HG03095 (cell line): ENCODE data around the gene PCBD1.

Source experiments
- ATAC-seq: cut with Tn5 transposase; IDR thresholded peaks from one replicate; pipeline ENCODE4 v1.9.1; 2021; ENCODE audit warnings: moderate library complexity; ENCODE audit not compliant: unreplicated experiment

The PCBD1 gene

DNA sequence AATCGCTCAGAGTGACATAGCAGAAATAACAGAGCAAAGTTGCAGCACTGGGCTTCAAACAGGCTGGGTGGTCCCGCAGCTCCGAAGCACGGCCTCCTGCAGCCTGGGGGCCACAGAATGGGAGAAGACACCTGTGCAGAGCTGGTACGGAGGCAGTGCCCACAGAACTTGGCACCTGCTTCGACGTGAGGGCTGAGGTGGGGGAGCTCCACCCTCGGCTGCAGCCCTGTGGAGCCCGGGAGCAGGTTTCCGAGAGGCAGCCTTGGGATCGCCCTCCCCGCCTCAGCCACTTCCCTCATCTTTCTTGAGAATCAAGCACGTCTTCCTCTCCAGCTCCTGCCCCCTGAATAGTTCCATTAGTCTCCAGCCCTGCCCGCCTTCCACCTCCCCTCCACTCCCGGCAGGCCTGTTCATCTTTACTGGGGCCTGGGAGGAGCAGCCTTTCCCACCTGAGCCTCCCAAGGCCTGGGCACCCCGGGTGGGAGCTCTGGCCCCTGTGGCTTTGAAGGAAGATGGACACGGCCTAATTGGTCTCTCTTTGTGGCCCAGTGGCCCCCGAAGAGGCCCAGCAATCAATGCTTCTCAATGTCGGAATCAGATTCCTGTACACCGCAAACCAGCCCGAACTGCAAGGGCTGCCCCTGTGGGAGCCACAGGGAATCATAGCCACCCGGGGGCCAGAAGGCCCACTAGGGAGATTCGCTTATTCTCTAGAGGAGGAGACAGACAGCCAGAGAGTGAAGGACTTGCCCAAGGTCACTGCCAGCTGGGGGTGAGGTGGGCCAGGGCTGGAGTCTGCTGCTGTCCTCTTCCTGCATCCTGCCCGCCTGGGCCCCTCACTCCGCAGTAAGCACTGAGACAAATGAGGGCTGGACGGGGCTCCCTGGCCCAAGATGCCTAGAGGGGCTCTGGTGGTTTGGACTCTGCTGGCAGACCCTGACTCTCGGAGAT, 17.0 kb upstream of the PCBD1 start:
- no peak for ATAC-seq

DNA sequence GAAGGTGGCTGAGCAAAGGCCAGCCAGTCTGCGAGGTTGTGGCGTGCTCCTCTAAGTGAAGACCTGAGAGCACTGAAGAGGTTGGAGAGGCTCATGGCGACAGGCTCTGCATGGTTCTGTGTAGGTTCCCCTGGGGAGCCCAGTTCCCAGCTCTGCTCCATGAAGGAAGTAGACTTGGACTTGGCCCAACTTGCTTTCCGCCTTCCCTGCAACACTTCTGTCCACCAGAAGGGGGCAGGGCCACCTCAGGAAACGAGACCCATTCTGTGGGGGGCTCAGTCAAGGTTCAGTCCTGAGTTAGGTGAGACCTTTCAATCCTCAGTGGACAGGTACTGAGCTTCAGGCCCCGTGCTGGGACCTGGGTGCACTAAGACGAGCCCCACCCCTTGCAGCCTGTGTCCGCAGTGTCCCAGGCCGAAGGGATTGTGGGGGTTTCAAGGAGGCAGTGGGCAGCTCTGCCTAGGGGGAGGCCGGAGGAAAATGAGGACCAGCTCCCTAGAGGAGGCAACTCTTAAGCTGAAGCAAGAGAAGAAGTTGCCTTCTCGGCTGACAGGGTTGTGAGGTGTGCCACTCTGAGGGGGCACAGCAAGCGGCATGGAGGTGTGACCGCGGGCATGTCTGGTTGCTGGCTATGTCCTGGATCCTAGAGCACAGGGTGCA, 15.0 kb upstream of the PCBD1 start:
- no peak for ATAC-seq

DNA sequence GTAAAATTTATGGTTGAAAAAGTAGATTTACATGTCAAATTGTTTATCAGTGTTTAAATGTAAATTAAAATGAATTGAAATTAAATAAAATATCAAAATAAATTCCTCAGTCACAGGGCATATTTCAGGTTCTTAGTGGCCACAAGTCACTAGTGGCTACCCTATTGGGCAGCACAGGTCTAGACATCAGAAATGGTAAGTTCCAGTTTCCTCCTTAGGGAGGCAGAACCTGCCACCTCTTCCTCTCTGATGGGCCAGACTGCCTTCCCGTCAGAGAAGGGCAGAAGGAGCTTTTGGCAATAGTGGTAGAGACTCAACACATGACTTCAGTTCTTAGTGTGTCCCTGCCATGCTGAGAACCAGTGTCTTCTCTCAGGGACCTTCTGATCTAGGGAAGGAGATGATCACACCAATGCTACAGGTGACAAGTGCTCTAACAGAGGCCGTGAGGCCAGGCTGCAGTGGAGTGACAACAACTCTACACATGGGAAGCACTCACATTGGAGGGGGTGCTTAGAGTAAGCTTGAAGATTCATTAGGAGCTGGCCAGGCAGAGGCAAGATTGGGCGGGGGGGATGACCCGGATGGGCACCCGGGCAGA, 14.4 kb upstream of the PCBD1 start:
- ATAC-seq: no peak

DNA sequence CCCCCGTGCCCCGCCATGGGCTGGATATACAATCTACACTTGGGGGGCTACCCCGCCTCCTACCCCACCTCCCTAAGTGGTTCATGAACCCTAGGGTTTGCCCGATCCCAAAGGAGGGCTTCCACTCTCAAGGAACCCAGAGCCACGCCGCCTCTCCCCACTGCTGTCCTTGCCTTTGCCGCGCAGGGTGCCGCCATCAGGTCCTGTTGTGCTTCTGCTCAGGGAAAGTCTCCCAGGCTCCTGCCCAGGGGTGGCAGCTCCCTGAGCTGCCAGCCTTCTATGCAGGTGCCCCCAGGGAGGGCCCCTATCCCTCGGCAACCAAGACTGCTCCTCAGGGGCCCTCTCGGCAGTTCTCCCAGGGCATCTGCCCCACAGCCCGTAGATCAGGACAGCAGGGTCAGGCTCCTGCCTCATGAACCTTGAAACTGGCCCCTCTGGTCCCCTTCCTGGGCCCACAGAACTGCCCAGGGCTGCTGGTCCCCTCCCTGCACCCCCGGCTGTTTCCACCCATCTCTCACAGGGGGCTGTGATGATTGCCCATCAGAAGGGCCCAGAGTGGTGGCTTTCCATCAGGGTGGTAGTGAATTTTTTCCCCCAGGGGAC, 13.0 kb upstream of the PCBD1 start:
- no peak for ATAC-seq

DNA sequence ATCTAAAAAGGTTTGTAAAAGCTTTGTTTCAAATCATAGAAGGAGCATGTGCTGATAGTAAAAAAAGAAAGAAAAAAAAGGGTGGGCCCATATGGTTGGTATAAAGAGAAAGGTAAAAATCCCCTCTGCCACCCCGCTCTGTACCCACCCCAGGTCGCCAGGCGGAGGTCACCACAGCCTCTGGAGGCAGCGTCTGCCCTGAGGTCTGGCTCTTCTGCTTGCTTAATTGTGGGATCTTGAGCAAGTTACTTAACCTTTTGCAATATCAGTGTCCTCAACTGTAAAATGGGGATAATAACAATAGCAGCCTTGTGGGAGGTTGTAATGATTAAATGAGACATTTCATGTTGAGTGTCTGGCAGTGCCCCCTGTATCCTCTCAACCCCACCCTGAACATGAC, 10.7 kb upstream of the PCBD1 start:
- ATAC-seq: no peak

DNA sequence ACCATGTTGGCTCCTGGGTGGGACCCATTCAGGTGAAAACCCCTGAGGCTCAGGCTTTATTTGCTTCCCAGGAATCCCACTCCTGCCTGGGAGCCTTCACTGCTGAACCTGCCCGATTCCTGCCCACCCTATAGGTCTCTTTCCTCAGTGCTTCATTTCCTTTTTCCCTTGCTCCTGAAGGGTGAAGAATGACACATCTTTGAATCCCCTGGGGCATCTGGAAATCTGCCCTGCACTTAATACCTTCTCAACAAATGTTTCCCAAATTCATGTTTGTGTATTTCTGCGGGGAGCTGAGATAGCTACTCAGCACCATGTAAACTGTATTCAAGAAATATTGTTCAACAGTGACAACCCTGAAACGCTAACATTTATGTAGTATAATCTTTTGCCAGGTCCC, 10.3 kb upstream of the PCBD1 start:
- ATAC-seq: no peak

DNA sequence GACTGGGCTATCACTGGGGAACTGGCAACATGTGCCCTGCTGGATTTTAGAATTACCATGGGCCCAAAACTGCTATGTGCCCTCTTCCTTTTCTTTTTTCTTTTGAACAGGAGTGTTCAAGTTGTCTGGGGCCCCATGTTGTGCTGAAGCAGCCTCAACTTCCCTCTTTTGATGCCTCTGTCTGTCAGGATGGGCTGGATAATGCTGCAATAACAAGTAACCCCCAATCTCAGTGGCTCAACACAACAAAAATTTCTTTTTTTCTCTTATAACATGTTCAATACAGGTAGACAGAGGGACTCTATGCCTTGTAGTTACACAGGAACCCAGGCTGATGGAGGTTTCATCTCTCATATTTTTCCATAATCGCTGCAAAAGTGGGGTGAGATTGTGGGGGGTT, 8.2 kb upstream of the PCBD1 start:
- no peak for ATAC-seq

DNA sequence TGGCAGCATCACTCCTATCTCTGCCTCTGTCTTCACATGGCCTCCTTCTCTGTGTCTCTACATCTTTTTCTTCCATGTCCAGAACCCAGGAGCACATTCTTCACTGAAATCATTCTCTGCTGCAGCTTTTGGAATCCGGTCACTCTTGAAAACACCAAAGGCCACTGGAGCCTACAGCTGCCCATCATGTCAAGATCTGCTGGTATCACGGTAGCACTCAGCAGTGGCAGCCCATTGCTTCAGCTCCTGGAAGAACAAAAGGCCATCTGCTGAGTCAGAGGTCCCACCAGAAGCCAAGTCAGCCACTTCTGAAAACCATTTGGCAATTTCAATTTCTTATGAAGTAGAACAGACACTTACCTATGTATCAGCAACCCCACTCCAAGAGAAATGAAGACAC, 6.1 kb upstream of the PCBD1 start:
- no peak for ATAC-seq

DNA sequence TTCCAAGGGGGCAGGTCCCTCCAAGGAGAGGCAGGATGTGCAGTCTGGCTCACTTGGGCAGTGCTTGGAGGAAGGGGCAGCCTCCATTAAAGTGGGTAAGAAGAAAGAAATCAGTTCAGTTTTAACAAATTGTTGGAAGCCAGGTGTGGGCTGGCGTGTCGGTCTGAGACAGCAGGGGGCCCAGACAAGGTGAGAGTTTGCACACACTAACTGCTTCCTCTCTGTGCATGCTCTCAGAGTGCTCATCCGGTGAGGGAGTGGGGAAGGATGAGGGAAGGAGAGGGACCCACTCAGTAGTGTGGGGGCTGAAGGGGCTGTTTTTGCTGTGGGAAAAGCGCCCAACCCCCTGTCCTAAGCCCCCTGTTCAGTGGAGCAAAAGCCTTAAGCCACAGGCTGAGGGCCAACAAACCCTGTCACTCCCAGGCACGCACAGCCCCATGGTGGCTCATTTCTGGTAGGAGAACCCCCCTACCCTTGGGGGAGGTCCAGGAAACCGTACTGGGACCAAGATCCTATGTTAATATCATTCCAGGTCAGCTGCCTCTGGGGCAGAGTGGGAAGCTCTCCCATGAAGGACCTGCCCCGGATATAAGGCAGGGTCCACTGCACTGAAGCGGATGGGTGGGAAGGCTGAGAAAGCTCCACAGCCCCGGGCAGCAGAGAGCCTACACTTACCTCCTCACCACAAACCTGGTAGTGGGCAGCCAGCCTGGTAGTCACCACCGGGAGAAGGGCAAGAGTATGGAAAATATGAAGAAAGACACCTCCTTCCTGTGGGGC, 5.1 kb upstream of the PCBD1 start:
- ATAC-seq: no peak

DNA sequence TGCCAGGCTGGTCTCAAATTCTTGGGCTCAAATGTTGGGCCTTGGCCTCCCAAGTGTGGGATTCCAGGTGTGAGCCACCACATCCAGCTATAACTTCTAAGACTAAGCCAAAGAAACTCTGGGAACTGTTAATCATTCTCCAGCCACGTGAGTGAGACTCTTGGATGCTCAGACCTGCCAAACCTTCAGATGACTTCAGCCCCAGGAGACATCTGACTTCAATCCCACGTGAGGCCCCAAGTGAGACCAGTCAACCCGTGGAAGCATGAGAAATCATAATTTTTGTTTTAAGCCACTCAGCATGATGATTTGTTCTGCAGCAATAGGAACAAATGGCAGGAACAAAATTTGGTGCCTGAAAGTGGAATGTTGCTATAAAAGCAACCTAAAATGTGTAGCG, 4.3 kb upstream of the PCBD1 start:
- no peak for ATAC-seq

DNA sequence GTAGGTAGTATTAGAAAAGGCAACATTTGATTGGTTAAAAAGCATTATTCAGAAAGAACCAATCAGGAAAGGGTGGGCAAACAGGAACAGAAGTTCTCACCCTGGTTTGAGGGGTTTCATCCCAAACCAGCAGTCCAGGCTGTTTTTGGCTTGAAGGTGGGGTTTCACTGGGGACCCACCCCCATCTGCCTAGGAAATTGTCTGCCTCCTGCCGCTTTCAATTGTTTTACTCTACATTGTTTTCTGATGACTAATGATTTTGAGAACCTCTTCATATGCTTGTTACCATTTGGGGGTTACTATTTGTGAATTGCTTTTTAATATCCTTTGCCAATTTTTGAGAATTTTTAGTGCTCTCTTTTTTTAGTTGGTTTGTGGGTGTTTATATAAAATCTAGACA, 3.3 kb upstream of the PCBD1 start:
- no peak for ATAC-seq

DNA sequence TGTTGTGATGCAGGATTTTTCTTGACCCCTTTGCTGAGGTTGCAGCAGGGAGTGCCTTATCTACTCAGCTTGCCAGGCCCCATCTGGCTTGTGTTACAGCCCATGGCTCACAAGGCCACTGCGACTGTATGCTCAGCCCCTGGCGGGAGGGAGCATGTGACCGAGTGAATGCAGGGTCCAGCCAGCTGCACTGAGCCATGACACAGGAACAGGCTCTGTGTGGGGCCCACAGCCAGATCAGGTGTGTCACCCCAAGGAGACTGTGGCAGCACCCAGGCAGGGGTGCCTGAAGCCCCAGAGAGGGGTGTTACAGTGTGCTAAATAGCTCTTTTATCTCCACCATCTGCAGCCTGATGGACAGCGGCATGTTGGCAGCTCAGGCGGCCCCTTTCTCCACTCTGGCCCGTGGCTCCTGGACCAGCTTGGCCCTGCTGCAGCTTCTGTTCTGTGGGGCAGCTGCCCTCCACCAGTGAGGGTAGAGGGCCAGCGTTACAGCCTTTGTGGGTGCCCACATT, 2.6 kb upstream of the PCBD1 start:
- ATAC-seq: no peak

DNA sequence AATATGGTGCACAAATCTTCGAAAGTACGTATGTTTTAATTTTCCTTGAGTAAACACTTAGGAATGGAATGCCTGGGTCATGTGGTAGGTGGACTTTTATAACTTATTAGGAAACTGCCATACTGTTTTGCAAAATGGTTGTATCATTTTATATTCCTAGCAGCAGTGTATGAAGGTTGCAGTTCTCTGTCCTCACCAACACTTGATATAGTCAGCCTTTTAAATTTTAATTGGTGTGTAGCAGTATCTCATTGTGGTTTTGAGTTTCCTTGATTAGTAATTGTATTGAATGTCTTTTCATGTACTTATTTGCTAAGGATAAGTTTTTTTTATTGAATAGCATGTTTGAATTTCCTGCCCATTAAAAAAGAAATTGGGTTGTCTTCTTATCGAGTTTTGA, 926 bp upstream of the PCBD1 start:
- no peak for ATAC-seq

DNA sequence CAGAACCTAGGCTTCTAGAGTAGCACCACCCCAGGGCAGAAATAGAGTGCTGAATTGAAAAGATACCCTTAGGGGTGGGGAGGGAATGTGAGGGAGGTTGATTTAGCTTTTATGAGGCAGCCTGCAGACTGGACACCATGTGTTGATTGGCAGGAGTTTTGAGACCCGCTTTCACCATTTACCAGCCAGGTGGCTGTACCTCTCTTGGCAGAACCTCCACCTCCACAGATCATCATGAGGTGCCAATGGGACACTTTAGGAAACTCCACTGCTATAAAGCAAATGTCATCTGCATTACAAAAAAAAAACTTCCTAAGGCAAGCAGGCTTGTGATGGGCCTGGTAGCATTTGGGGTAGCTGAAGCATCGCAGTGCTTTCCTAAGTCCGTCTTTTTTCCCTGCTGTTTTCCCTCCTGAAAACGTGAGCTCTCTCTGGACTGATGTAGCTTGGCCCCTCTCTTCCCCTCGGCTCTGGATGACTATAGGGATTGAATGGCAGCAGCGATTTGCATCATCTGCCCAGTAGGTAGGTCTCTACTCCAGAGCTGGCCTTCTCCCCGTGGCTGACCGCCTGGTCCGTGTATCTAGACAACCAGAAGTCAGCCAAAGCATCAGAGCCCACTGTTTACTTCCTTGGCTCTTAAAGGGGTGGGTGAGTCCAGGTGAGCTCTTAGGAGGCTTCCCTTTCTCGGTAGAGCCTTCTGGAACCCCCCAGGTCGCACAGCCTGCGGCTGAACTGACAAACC, 1.3 kb downstream of the PCBD1 start:
- no peak for ATAC-seq

DNA sequence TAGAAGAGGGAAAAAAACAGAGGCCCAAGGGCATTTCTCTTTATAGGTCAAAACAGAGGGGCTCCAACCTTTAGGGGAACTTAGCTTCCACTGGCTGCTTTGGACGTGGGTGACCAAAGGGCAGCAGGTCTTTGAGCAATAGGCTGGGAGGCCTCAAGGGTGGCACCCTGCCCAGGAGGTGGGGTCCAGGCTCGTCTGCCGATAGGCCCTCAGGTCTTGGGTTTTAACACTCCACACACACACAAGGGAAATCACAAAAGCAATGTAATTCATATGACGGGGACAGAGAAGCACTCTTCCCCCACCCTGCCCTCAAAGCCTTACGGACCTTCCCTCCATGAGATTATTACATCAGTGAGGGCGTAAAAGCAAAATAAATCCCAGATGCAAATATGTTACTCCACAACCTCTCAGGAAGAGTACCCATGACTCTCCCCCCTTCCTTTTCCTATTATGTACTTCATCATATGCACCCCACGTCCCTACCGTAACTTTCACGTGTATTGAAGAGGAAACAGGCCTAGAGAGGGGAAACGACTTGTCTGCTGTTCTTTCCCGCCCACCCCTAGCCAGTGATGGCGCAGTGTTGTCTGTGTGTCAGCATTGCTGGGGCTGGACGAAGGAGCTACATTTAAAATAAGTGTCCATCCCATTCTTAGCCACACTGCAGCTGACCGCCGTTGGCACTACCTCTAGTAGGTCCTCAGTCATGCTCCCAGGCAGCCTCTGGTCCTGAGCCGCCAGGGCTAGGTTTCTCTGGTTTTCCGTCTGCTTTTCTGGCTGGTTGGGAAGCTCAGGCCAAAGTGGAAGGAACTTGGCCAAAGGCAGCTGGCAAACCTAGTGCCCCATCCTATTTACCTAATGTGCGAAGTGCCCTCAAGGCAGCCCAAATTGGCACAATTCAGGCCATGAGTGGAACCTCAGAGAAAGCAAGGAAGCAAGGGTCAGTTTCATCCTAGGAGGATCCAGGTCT, 2.1 kb downstream of the PCBD1 start:
- no peak for ATAC-seq

DNA sequence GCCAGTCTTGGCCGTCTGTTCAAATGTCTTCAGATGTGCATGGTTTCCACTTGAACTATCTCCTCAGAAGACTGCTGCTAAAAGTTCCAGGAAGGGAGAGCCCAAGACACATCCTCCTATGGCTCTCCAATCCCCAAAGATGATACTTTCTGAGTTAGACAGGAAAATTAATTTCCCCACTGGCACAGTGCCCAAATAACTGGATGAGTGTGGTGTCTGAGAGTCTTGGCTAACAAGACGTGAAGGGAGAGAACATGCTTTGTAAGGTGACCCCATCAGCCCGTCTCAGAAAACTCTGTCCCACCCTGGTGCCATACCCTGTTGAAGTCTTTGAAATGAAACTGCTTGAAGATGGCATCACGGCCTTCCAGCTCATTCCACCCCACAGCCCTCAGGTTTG, 2.9 kb downstream of the PCBD1 start:
- no peak for ATAC-seq

DNA sequence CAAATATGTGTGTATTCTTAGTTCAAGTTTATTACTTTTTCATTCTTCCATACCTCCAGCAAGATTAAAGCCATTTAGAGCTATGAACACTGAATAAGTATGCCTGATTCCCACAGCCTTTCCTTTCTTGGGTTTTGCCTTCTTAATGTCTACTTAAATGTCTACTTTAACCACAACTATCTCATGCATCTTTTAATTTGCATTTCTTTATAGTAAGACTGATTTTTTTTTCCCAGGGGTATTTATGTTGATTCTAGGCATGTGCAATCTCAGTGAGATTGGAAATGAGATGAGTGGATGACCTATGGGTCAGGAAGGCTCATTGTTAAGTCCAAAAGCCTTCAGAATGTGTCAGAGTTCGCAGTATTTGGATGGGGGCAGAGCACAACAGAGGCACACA, 3.6 kb downstream of the PCBD1 start:
- ATAC-seq: no peak

DNA sequence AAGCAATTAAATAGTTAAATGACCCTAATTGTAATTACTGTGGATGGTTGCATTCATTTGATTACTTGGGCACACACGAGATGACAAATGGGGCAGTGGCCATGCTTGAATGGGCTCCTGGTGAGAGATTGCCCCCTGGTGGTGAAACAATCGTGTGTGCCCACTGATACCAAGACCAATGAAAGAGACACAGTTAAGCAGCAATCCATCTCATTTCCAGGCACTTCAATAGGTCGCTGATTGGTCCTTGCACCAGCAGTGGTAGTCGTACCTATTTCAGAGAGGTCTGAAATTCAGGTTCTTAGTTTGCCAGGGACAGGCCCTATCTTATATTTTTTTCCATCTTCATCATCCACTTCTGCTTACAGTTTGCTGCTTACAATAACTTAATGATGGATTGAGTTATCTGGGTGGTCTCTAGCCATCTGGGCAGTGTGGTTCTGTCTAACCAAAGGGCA, 8.3 kb downstream of the PCBD1 start:
- ATAC-seq: no peak

DNA sequence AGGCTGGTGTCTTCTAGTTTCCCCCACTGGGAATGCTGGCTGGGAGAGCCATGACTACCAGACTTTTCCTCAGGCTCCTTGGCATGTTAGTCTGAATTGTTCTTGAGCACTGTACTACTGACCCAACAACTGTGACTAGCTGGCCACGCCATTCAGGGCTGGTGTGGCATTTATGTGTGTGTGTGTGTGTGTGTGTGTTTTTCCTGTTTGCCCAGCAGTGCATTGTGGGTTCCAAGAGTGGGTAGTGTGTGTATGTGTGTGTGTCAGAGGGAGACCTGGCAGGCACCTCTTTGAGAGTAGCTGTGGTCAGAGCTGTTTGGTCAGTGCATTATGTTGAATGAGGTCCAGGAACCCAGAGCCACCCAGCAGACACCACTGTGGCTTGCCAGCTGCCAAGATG, 9.2 kb downstream of the PCBD1 start:
- no peak for ATAC-seq
